Measurements from ENCODE around the gene FLVCR2.

FLVCR2 gene

GRCh38 chr14:75531660-75532317 lies 46.6 kb upstream of the FLVCR2 start:
- TF ChIP-seq POU6F1 (CRISPR knock-in tag; IDR thresholded peaks at IDR 0.05; ENCODE audit: borderline replicate concordance, low read depth) (no peak), RARB (CRISPR knock-in tag; IDR thresholded peaks at IDR 0.05) (no peak), ZNF8 (CRISPR knock-in tag; IDR thresholded peaks at IDR 0.05) (no peak), TOX (CRISPR knock-in tag; IDR thresholded peaks at IDR 0.05; ENCODE audit: borderline replicate concordance) (no peak), SNAI2 (CRISPR knock-in tag; IDR thresholded peaks at IDR 0.05) (no peak)
- TF ChIP-seq, protein P1, sequence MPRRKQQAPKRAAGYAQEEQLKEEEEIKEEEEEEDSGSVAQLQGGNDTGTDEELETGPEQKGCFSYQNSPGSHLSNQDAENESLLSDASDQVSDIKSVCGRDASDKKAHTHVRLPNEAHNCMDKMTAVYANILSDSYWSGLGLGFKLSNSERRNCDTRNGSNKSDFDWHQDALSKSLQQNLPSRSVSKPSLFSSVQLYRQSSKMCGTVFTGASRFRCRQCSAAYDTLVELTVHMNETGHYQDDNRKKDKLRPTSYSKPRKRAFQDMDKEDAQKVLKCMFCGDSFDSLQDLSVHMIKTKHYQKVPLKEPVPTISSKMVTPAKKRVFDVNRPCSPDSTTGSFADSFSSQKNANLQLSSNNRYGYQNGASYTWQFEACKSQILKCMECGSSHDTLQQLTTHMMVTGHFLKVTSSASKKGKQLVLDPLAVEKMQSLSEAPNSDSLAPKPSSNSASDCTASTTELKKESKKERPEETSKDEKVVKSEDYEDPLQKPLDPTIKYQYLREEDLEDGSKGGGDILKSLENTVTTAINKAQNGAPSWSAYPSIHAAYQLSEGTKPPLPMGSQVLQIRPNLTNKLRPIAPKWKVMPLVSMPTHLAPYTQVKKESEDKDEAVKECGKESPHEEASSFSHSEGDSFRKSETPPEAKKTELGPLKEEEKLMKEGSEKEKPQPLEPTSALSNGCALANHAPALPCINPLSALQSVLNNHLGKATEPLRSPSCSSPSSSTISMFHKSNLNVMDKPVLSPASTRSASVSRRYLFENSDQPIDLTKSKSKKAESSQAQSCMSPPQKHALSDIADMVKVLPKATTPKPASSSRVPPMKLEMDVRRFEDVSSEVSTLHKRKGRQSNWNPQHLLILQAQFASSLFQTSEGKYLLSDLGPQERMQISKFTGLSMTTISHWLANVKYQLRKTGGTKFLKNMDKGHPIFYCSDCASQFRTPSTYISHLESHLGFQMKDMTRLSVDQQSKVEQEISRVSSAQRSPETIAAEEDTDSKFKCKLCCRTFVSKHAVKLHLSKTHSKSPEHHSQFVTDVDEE (CRISPR knock-in tag; IDR thresholded peaks at IDR 0.05) = no peak
- no peak for ATAC-seq

GRCh38 chr14:75533791-75534555 lies 44.4 kb upstream of the FLVCR2 start:
- TF ChIP-seq ZC3H10 (CRISPR knock-in tag; IDR thresholded peaks at IDR 0.05) (no peak), ZNF70 (CRISPR knock-in tag; IDR thresholded peaks at IDR 0.05) (no peak), OSR1 (CRISPR knock-in tag; IDR thresholded peaks at IDR 0.05) (no peak), TCF4 (CRISPR knock-in tag; IDR thresholded peaks at IDR 0.05; ENCODE audit: borderline replicate concordance) (no peak), TOX (CRISPR knock-in tag; IDR thresholded peaks at IDR 0.05; ENCODE audit: borderline replicate concordance) (no peak), ZFP3 (CRISPR knock-in tag; IDR thresholded peaks at IDR 0.05) (no peak), ZNF565 (CRISPR knock-in tag; conservative IDR thresholded peaks at IDR 0.05; ENCODE audit: low read depth) (no peak), PPARA (CRISPR knock-in tag; IDR thresholded peaks at IDR 0.05; ENCODE audit: borderline replicate concordance) (no peak)
- TF ChIP-seq, protein P2, sequence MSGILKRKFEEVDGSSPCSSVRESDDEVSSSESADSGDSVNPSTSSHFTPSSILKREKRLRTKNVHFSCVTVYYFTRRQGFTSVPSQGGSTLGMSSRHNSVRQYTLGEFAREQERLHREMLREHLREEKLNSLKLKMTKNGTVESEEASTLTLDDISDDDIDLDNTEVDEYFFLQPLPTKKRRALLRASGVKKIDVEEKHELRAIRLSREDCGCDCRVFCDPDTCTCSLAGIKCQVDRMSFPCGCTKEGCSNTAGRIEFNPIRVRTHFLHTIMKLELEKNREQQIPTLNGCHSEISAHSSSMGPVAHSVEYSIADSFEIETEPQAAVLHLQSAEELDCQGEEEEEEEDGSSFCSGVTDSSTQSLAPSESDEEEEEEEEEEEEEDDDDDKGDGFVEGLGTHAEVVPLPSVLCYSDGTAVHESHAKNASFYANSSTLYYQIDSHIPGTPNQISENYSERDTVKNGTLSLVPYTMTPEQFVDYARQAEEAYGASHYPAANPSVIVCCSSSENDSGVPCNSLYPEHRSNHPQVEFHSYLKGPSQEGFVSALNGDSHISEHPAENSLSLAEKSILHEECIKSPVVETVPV (CRISPR knock-in tag; IDR thresholded peaks at IDR 0.05) = no peak
- TF ChIP-seq, protein P3, sequence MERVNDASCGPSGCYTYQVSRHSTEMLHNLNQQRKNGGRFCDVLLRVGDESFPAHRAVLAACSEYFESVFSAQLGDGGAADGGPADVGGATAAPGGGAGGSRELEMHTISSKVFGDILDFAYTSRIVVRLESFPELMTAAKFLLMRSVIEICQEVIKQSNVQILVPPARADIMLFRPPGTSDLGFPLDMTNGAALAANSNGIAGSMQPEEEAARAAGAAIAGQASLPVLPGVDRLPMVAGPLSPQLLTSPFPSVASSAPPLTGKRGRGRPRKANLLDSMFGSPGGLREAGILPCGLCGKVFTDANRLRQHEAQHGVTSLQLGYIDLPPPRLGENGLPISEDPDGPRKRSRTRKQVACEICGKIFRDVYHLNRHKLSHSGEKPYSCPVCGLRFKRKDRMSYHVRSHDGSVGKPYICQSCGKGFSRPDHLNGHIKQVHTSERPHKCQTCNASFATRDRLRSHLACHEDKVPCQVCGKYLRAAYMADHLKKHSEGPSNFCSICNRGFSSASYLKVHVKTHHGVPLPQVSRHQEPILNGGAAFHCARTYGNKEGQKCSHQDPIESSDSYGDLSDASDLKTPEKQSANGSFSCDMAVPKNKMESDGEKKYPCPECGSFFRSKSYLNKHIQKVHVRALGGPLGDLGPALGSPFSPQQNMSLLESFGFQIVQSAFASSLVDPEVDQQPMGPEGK (CRISPR knock-in tag; IDR thresholded peaks at IDR 0.05; ENCODE audit: borderline replicate concordance) = no peak
- ATAC-seq = no peak

GRCh38 chr14:75535164-75535898 lies 43.1 kb upstream of the FLVCR2 start:
- no peak for ATAC-seq
- TF ChIP-seq, protein P4, sequence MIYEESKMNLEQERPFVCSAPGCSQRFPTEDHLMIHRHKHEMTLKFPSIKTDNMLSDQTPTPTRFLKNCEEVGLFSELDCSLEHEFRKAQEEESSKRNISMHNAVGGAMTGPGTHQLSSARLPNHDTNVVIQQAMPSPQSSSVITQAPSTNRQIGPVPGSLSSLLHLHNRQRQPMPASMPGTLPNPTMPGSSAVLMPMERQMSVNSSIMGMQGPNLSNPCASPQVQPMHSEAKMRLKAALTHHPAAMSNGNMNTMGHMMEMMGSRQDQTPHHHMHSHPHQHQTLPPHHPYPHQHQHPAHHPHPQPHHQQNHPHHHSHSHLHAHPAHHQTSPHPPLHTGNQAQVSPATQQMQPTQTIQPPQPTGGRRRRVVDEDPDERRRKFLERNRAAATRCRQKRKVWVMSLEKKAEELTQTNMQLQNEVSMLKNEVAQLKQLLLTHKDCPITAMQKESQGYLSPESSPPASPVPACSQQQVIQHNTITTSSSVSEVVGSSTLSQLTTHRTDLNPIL (CRISPR knock-in tag; IDR thresholded peaks at IDR 0.05; ENCODE audit: low read depth) = no peak
- TF ChIP-seq TOX (CRISPR knock-in tag; IDR thresholded peaks at IDR 0.05; ENCODE audit: borderline replicate concordance) (no peak), ZNF8 (CRISPR knock-in tag; IDR thresholded peaks at IDR 0.05) (no peak), ISL1 (CRISPR knock-in tag; IDR thresholded peaks at IDR 0.05) (no peak), ARNTL (CRISPR knock-in tag; IDR thresholded peaks at IDR 0.05; ENCODE audit: borderline replicate concordance, low read depth) (no peak), RARB (CRISPR knock-in tag; IDR thresholded peaks at IDR 0.05) (no peak), TCF4 (CRISPR knock-in tag; IDR thresholded peaks at IDR 0.05; ENCODE audit: borderline replicate concordance) (no peak), OSR1 (CRISPR knock-in tag; IDR thresholded peaks at IDR 0.05) (no peak), SNAI2 (CRISPR knock-in tag; IDR thresholded peaks at IDR 0.05) (no peak), ZFP3 (CRISPR knock-in tag; IDR thresholded peaks at IDR 0.05) (no peak), BACH2 (CRISPR knock-in tag; IDR thresholded peaks at IDR 0.05; ENCODE audit: borderline replicate concordance) (no peak), POU6F1 (CRISPR knock-in tag; IDR thresholded peaks at IDR 0.05; ENCODE audit: borderline replicate concordance, low read depth) (no peak), ZFP30 (CRISPR knock-in tag; IDR thresholded peaks at IDR 0.05) (no peak)
- TF ChIP-seq, protein P1 (CRISPR knock-in tag; IDR thresholded peaks at IDR 0.05) = no peak

Measured in SK-N-SH treated with all-trans-retinoic acid at 6 μM for 48 hours (cell line).